Lower lobe of right lung (tissue), 2 donors: Measurements from ENCODE around the gene GLT6D1. TPM values are rescaled to one million over a fixed set of nuclear protein-coding genes. Genes with fewer than 3 reads are reported as not detected.

Experiments
- ATAC-seq, 2 donors: fragments of 200-7000 bp; cut with Tn5 transposase; one replicate each; pipeline ENCODE4 v1.9.1; 2020 to 2022; ENCODE audit warnings: mild to moderate bottlenecking in 2 of 2, moderate library complexity in 2 of 2
- DNase-seq: peaks from one replicate; pipeline ENCODE4 v3.0.0-alpha.2; 2020
- H3K27ac ChIP-seq: fragments of 200-600 bp; one replicate; pipeline ENCODE4 v1.8.0; 2022
- H3K27me3 ChIP-seq: fragments of 200-600 bp; one replicate; pipeline ENCODE4 v1.8.0; 2022; ENCODE audit warnings: low read depth
- H3K36me3 ChIP-seq: fragments of 200-600 bp; one replicate; pipeline ENCODE4 v1.8.0; 2022; ENCODE audit warnings: mild to moderate bottlenecking
- H3K4me1 ChIP-seq: fragments of 200-600 bp; one replicate; pipeline ENCODE4 v1.8.0; 2022
- H3K4me3 ChIP-seq: fragments of 200-600 bp; one replicate; pipeline ENCODE4 v1.8.0; 2022; ENCODE audit warnings: mild to moderate bottlenecking
- H3K9me3 ChIP-seq: fragments of 200-600 bp; one replicate; pipeline ENCODE4 v1.8.0; 2022
- CTCF ChIP-seq: fragments of 200-600 bp; IDR thresholded peaks from one replicate; pipeline ENCODE4 v1.8.0; 2022; ENCODE audit warnings: antibody characterized with exemption, mild to moderate bottlenecking
- intact Hi-C: fragments of 100-400 bp; cut with DNase I; formaldehyde crosslinking; loops from one replicate; pipeline ENCODE4 v1.11.0; 2022
- total RNA-seq: library from RNA; stranded (reverse); fragmentation: NEBNext Ultra II Directional; extraction: Animal tissue kit (Norgen Biotek cat#: 25700); gene quantifications from one replicate; pipeline ENCODE4 v1.2.1, GENCODE V29; 2021
- donor health status: DM: no; HTN: yes; CAD: no; lungs with severe emphysema.

Gene GLT6D1
- total RNA-seq, 1 donor from 2014 or later: not detected

- H3K4me3 ChIP-seq: no peak overlapping the region
- DNase-seq: no peak
- H3K36me3 ChIP-seq: no peaks in the 10 kb centered on the region
- intact Hi-C loops: no loop called here
- no peaks in the 10 kb centered on the region for H3K9me3 ChIP-seq
- no peaks in the 10 kb centered on the region for H3K4me1 ChIP-seq
- H3K27me3 ChIP-seq: peaks cover 24% of the 10 kb centered on the region
- no peak overlapping the region for H3K27ac ChIP-seq
- ATAC-seq: no peak
- no peak for TF ChIP-seq CTCF
Observed at GRCh38 chr9:135614821-135615665, 24.3 kb downstream of the GLT6D1 start.

- Histone ChIP-seq H3K4me1 (no peaks in the 10 kb centered on the region), H3K27me3 (peaks cover 23% of the 10 kb centered on the region), H3K4me3 (no peak overlapping the region), H3K27ac (no peak overlapping the region), H3K36me3 (no peaks in the 10 kb centered on the region), H3K9me3 (no peaks in the 10 kb centered on the region)
- DNase-seq (no peak), ATAC-seq (no peak)
- no peak for TF ChIP-seq CTCF
- intact Hi-C loops: no loop called here
Observed at GRCh38 chr9:135613946-135614805, 25.2 kb downstream of the GLT6D1 start.

GRCh38 chr9:135612981-135613910 is 26.1 kb downstream of the GLT6D1 start:
- no peak for TF ChIP-seq CTCF
- Histone ChIP-seq H3K27me3 (peaks cover 20% of the 10 kb centered on the region), H3K27ac (no peak overlapping the region), H3K9me3 (no peaks in the 10 kb centered on the region), H3K4me3 (no peak overlapping the region), H3K36me3 (no peaks in the 10 kb centered on the region), H3K4me1 (no peaks in the 10 kb centered on the region)
- intact Hi-C loops: no loop called here
- DNase-seq (no peak), ATAC-seq (no peak)

- ATAC-seq (no peak), DNase-seq (no peak)
- no peaks in the 10 kb centered on the region for H3K9me3 ChIP-seq
- H3K36me3 ChIP-seq: no peaks in the 10 kb centered on the region
- TF ChIP-seq CTCF: no peak
- H3K27me3 ChIP-seq: peaks cover 20% of the 10 kb centered on the region
- H3K4me3 ChIP-seq: no peak overlapping the region
- intact Hi-C loops: no loop called here
- no peaks in the 10 kb centered on the region for H3K4me1 ChIP-seq
- H3K27ac ChIP-seq: no peak overlapping the region
Observed at GRCh38 chr9:135612437-135612836, 26.9 kb downstream of the GLT6D1 start.

- intact Hi-C loops: no loop called here
- Histone ChIP-seq H3K4me3 (no peak overlapping the region), H3K4me1 (no peaks in the 10 kb centered on the region), H3K27ac (no peak overlapping the region), H3K36me3 (no peaks in the 10 kb centered on the region), H3K27me3 (peaks cover 23% of the 10 kb centered on the region), H3K9me3 (no peaks in the 10 kb centered on the region)
- DNase-seq (no peak), ATAC-seq (no peak)
- no peak for TF ChIP-seq CTCF
Observed at GRCh38 chr9:135611875-135612209, 27.5 kb downstream of the GLT6D1 start.
